Measurements from ENCODE around the gene VARS2. TPM values are rescaled to one million over a fixed set of nuclear protein-coding genes. Genes with fewer than 3 reads are reported as not detected.
A peak's percentile ranks its signal among the peaks of the same experiment; 100 is the strongest.

VARS2 gene
- total and polyA plus RNA-seq, 9 of the 15 experiments (the other 6 are each of a cell fraction or from before 2014, with no cell fraction given) = 1.6 to 53.6 (median 29.9) TPM

DNA sequence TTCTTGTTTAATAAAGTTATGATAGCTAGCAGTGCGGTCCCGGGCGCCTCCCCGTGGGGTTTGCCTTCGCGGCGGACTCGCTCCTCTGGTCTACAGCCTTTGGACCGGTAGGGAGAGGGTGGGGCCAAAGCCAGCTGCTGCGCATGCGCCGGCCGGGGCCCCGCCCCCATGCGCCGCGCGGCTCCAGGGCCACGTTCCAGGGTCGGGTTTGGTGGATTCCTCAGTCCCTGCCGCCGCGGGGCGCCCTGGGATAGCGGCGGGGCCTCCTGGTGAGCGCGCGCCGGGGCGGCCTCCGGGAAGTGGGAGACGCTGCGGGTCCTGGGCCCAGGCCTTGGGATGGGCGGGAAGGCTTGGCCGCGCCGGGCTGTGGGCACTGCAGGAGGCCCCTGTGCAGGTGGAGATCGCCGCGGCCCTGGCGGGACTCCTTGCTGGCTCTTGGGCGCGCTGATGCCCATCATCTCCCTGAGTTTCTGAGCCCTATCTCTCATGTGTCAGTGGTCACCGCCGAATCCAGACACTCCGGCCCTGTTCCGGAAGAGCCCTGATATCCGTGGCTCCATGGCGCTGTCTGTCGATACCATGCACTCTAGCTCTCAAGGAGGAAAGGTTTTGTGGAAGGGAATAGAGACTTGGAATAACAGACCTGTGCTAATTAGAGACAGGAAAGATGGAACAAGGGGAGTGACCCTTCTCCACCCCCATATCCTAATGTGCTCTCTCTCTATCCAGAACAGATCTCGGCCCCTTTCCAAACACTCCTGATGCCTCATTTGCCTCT is at the start of gene VARS2 (continued):
- TF ChIP-seq, protein P1, sequence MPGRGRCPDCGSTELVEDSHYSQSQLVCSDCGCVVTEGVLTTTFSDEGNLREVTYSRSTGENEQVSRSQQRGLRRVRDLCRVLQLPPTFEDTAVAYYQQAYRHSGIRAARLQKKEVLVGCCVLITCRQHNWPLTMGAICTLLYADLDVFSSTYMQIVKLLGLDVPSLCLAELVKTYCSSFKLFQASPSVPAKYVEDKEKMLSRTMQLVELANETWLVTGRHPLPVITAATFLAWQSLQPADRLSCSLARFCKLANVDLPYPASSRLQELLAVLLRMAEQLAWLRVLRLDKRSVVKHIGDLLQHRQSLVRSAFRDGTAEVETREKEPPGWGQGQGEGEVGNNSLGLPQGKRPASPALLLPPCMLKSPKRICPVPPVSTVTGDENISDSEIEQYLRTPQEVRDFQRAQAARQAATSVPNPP (IDR thresholded peaks at IDR 0.05; ENCODE audit: borderline replicate concordance, insufficient read depth, insufficient read length) = no peak
- TF ChIP-seq IRF2 (CRISPR knock-in tag; IDR thresholded peaks at IDR 0.05) = no peak
- 0 out of 2 replicates have a peak, but pooled peaks have one; percentile 3 for TF ChIP-seq PHTF2 (CRISPR knock-in tag; IDR thresholded peaks at IDR 0.05)
- TF ChIP-seq ZNF586 (CRISPR knock-in tag; conservative IDR thresholded peaks at IDR 0.05) = no peak
- no peak for TF ChIP-seq GTF2A2 (tag; IDR thresholded peaks at IDR 0.05)
- peak; percentile 23; the same call in 1 of the 2 replicates for TF ChIP-seq KLF6 (CRISPR knock-in tag; IDR thresholded peaks at IDR 0.05; ENCODE audit: borderline replicate concordance)
- TF ChIP-seq HMG20B (CRISPR knock-in tag; IDR thresholded peaks at IDR 0.05) = 0 out of 2 replicates have a peak, but pooled peaks have one; percentile 35
- TF ChIP-seq ZNF263 (CRISPR knock-in tag; IDR thresholded peaks at IDR 0.05; ENCODE audit: borderline replicate concordance) = 0 out of 2 replicates have a peak, but pooled peaks have one; percentile 51
- TF ChIP-seq HOXB6 (CRISPR knock-in tag; IDR thresholded peaks at IDR 0.05; ENCODE audit: borderline replicate concordance) = no peak
- TF ChIP-seq CBX2 (IDR thresholded peaks at IDR 0.05; ENCODE audit: insufficient read depth, low read length, poor library complexity, severe bottlenecking) = no peak
- TF ChIP-seq, protein P2, sequence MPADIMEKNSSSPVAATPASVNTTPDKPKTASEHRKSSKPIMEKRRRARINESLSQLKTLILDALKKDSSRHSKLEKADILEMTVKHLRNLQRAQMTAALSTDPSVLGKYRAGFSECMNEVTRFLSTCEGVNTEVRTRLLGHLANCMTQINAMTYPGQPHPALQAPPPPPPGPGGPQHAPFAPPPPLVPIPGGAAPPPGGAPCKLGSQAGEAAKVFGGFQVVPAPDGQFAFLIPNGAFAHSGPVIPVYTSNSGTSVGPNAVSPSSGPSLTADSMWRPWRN (IDR thresholded peaks at IDR 0.05; ENCODE audit: low read depth) = peak; percentile 43; the same call in 1 of the 2 replicates
- TF ChIP-seq COPS2 (conservative IDR thresholded peaks at IDR 0.05) = no peak
- TF ChIP-seq TAF9B (IDR thresholded peaks at IDR 0.05; ENCODE audit: partially characterized antibody) = no peak
- TF ChIP-seq ZFP36 (IDR thresholded peaks at IDR 0.05; ENCODE audit: low read depth, low read length, partially characterized antibody) = no peak
- no peak for TF ChIP-seq XRCC3 (IDR thresholded peaks at IDR 0.05)
- no peak for TF ChIP-seq SMARCB1 (IDR thresholded peaks at IDR 0.05; ENCODE audit: insufficient read length, low read depth)
- no peak for TF ChIP-seq MCM7 (IDR thresholded peaks at IDR 0.05)
- TF ChIP-seq JUNB (CRISPR knock-in tag; conservative IDR thresholded peaks at IDR 0.05) = no peak
- TF ChIP-seq, protein P3, sequence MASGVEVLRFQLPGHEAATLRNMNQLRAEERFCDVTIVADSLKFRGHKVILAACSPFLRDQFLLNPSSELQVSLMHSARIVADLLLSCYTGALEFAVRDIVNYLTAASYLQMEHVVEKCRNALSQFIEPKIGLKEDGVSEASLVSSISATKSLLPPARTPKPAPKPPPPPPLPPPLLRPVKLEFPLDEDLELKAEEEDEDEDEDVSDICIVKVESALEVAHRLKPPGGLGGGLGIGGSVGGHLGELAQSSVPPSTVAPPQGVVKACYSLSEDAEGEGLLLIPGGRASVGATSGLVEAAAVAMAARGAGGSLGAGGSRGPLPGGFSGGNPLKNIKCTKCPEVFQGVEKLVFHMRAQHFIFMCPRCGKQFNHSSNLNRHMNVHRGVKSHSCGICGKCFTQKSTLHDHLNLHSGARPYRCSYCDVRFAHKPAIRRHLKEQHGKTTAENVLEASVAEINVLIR (CRISPR knock-in tag; IDR thresholded peaks at IDR 0.05) = 0 out of 2 replicates have a peak, but pooled peaks have one; percentile 6
- no peak for TF ChIP-seq SNRNP70 (optimal IDR thresholded peaks at IDR 0.05; ENCODE audit: low read depth, low read length)
- TF ChIP-seq, protein P4, sequence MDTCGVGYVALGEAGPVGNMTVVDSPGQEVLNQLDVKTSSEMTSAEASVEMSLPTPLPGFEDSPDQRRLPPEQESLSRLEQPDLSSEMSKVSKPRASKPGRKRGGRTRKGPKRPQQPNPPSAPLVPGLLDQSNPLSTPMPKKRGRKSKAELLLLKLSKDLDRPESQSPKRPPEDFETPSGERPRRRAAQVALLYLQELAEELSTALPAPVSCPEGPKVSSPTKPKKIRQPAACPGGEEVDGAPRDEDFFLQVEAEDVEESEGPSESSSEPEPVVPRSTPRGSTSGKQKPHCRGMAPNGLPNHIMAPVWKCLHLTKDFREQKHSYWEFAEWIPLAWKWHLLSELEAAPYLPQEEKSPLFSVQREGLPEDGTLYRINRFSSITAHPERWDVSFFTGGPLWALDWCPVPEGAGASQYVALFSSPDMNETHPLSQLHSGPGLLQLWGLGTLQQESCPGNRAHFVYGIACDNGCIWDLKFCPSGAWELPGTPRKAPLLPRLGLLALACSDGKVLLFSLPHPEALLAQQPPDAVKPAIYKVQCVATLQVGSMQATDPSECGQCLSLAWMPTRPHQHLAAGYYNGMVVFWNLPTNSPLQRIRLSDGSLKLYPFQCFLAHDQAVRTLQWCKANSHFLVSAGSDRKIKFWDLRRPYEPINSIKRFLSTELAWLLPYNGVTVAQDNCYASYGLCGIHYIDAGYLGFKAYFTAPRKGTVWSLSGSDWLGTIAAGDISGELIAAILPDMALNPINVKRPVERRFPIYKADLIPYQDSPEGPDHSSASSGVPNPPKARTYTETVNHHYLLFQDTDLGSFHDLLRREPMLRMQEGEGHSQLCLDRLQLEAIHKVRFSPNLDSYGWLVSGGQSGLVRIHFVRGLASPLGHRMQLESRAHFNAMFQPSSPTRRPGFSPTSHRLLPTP (IDR thresholded peaks at IDR 0.05; ENCODE audit: borderline replicate concordance, extremely low read depth, insufficient read length) = no peak
- TF ChIP-seq MAFG (tag; conservative IDR thresholded peaks at IDR 0.05) = no peak

Data from K562 (cell line).